Liver (tissue), 9 donors: ENCODE data around the gene TMEM141. TPM values are rescaled to one million over a fixed set of nuclear protein-coding genes. Genes with fewer than 3 reads are reported as not detected.

ENCODE experiments used
- DNase-seq: peaks from one replicate; pipeline ENCODE4 v3.0.0-alpha.2; 2017; ENCODE audit warnings: low spot score
- H3K27ac ChIP-seq, 2 donors: one replicate each; pipeline ENCODE4 v1.7.0; 2013; ENCODE audit warnings: inconsistent platforms in 2 of 2, low read length in 2 of 2, control low read depth in 1 of 2, low read depth in 1 of 2, mild to moderate bottlenecking in 1 of 2
- H3K27me3 ChIP-seq, 4 donors: one replicate each; pipeline versions ENCODE4 v1.6.1 to v1.7.0; 2013; ENCODE audit warnings: low read length in 3 of 4, inconsistent platforms in 1 of 4, mild to moderate bottlenecking in 1 of 4, moderate library complexity in 1 of 4; ENCODE audit not compliant: control insufficient read depth in 4 of 4, insufficient read depth in 4 of 4
- H3K36me3 ChIP-seq, 4 donors: one replicate each; pipeline versions ENCODE4 v1.6.1 to v1.7.0; 2013; ENCODE audit warnings: low read length in 3 of 4, mild to moderate bottlenecking in 3 of 4, low read depth in 1 of 4, moderate library complexity in 1 of 4; ENCODE audit not compliant: control insufficient read depth in 4 of 4, insufficient read depth in 3 of 4
- H3K4me1 ChIP-seq, 4 donors: one replicate each; pipeline versions ENCODE4 v1.6.1 to v1.7.0; 2013; ENCODE audit warnings: low read length in 3 of 4, mild to moderate bottlenecking in 3 of 4, moderate library complexity in 1 of 4; ENCODE audit not compliant: control insufficient read depth in 4 of 4, insufficient read depth in 4 of 4
- H3K4me3 ChIP-seq, 3 donors: one replicate each; pipeline versions ENCODE4 v1.6.1 to v1.7.0; 2013; ENCODE audit warnings: low read length in 3 of 3, control low read depth in 1 of 3, low read depth in 1 of 3, mild to moderate bottlenecking in 1 of 3
- H3K9ac ChIP-seq, 2 donors: one replicate each; pipeline ENCODE4 v1.7.0; 2013; ENCODE audit warnings: low read length in 2 of 2, mild to moderate bottlenecking in 2 of 2, moderate library complexity in 2 of 2, control low read depth in 1 of 2, low read depth in 1 of 2
- H3K9me3 ChIP-seq, 4 donors: one replicate each; pipeline versions ENCODE4 v1.6.1 to v1.7.0; 2013; ENCODE audit warnings: low read length in 3 of 4; ENCODE audit not compliant: control insufficient read depth in 4 of 4
- EGR1 ChIP-seq, 2 donors: IDR thresholded peaks; 2 replicates each; pipeline ENCODE4 v1.6.1; 2016 to 2018; ENCODE audit warnings: antibody characterized with exemption in 2 of 2, low read depth in 2 of 2
- FOXA1 ChIP-seq: IDR thresholded peaks from 2 replicates; pipeline ENCODE4 v1.6.1; 2016; ENCODE audit warnings: antibody characterized with exemption
- FOXA2 ChIP-seq: IDR thresholded peaks from 2 replicates; pipeline ENCODE4 v1.6.1; 2016; ENCODE audit warnings: antibody characterized with exemption
- GABPA ChIP-seq, 2 donors: IDR thresholded peaks in 1 of 2; conservative IDR thresholded peaks in 1 of 2; 2 replicates each; pipeline ENCODE4 v1.6.1; 2016; ENCODE audit warnings: antibody characterized with exemption in 2 of 2, mild to moderate bottlenecking in 1 of 2, moderate library complexity in 1 of 2
- HNF4A ChIP-seq, 2 donors: conservative IDR thresholded peaks; 2 replicates each; pipeline ENCODE4 v1.6.1; 2016; ENCODE audit warnings: antibody characterized with exemption in 2 of 2, mild to moderate bottlenecking in 2 of 2
- HNF4G ChIP-seq: IDR thresholded peaks from 2 replicates; pipeline ENCODE4 v1.6.1; 2016; ENCODE audit warnings: antibody characterized with exemption
- JUND ChIP-seq, 2 donors: IDR thresholded peaks; 2 replicates each; pipeline ENCODE4 v1.6.1; 2016; ENCODE audit warnings: antibody characterized with exemption in 2 of 2
- NR2F2 ChIP-seq: IDR thresholded peaks from 2 replicates; pipeline ENCODE4 v1.6.1; 2016; ENCODE audit warnings: antibody characterized with exemption
- RAD21 ChIP-seq, 2 donors: IDR thresholded peaks; 2 replicates each; pipeline ENCODE4 v1.6.1; 2016; ENCODE audit warnings: antibody characterized with exemption in 2 of 2, mild to moderate bottlenecking in 2 of 2
- RXRA ChIP-seq, 2 donors: IDR thresholded peaks; 2 replicates each; pipeline ENCODE4 v1.6.1; 2017 to 2018; ENCODE audit warnings: antibody characterized with exemption in 2 of 2, mild to moderate bottlenecking in 1 of 2
- SP1 ChIP-seq: IDR thresholded peaks from 2 replicates; pipeline ENCODE4 v1.6.1; 2018; ENCODE audit warnings: antibody characterized with exemption, mild to moderate bottlenecking
- TAF1 ChIP-seq: conservative IDR thresholded peaks from 2 replicates; pipeline ENCODE4 v1.6.1; 2016; ENCODE audit warnings: antibody characterized with exemption, mild to moderate bottlenecking
- YY1 ChIP-seq: IDR thresholded peaks from 2 replicates; pipeline ENCODE4 v1.6.1; 2016; ENCODE audit warnings: antibody characterized with exemption, mild to moderate bottlenecking
- WGBS: extraction: QIAGEN DNeasy Blood & Tissue Kit; methylation state at CpG from one replicate; pipeline ENCODE4 v1.1.7; 2013; 5-methylcytosine and 5-hydroxymethylcytosine counted together
- polyA plus RNA-seq, 2 donors: library from polyadenylated mRNA; stranded (reverse) in 1 of 2; unstranded in 1 of 2; fragments of 200-250 nt in 1 of 2; fragments of >200 nt in 1 of 2; fragmentation: Nextera tagmentation in 1 of 2; extraction: Ambion mirVana in 1 of 2; gene quantifications; one replicate each; pipeline versions ENCODE4 v1.2.1 to v1.2.3, GENCODE V29; 2013 to 2015
- total RNA-seq, 2 donors: library from RNA; depleted of rRNA; stranded (reverse); fragments of >200 nt; gene quantifications; one replicate each; pipeline ENCODE4 v1.2.3, GENCODE V29; 2014
- TF ChIP-seq, protein P1 (sequence below): IDR thresholded peaks from 2 replicates; pipeline ENCODE4 v1.6.1; 2016; ENCODE audit warnings: antibody characterized with exemption
- TF ChIP-seq, protein P2 (sequence below): IDR thresholded peaks from 2 replicates; pipeline ENCODE4 v1.6.1; 2016; ENCODE audit warnings: antibody characterized with exemption, mild to moderate bottlenecking
- TF ChIP-seq, protein P3 (sequence below): fragments of 150-350 bp; IDR thresholded peaks from 2 replicates; pipeline ENCODE4 v1.5.1; 2017; ENCODE audit warnings: improper control_type of control experiment, low read depth, low read length; ENCODE audit not compliant: missing input control
- TF ChIP-seq, protein P4 (sequence below): IDR thresholded peaks from 2 replicates; pipeline ENCODE4 v1.6.1; 2016; ENCODE audit warnings: antibody characterized with exemption
- TF ChIP-seq, protein P5 (sequence below): IDR thresholded peaks from 2 replicates; pipeline ENCODE4 v1.6.1; 2016; ENCODE audit warnings: antibody characterized with exemption
- donor health status: healthy.
- donor health status: healthy.
- donor health status: healthy.
- donor health status: healthy.
- donor health status: healthy.

TMEM141 gene
- total and polyA plus RNA-seq, 4 donors = 32.2 to 74.7 (median 66.2) TPM

DNA sequence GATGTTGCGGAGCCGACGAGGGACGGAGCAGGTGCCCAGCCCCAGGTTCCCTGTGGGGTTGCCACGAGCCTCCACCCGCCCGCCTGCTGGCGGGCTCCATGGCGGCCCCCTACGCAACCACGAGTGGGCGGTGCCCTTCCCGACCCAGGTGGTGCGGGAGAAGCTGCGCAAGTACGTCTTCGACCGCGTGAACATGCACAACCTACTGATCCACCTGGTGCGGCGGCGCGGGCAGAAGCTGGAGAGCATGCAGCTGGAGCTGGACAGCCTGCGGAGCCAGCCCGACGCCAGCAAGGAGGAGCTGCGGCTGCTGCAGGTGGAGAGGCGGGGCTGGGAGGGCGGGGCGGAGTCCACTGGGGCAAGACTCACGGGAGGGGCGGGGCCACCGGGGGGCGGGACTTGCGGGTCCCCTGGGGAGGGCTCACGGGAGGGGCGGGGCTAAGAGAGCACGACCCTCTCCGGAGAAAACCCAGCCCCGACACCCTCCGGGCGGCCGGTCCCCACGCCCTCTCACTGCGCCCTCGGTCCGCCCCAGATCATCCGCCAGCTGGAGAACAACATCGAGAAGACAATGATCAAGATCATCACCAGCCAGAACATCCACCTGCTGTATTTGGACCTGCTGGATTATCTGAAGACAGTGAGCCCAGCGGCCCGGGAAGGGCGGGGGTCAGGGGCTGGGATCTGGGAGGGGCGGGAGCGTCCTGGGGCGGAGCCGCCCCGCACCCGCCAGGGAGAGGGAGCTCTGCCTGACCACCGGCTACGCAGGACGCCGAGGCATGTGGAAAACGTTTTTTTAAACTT, 8.9 kb downstream of the TMEM141 start:
- Histone ChIP-seq H3K4me1 (peaks cover 13 to 27% (median 24%) of the 10 kb centered on the region in 4 donors), H3K27ac (peak overlapping the region in 1 of 2 donors; percentile 54), H3K9ac (peak overlapping the region in 1 of 2 donors; percentile 25)

More for the DNA sequence above, 8.9 kb downstream of the TMEM141 start:
- Histone ChIP-seq H3K9me3 (no peaks in the 10 kb centered on the region), H3K27me3 (no peaks in the 10 kb centered on the region), H3K36me3 (no peaks in the 10 kb centered on the region), H3K4me3 (peak overlapping the region in 2 of 3 donors; percentile 31 to 46)
- peak; percentile 96 for DNase-seq
- TF ChIP-seq TAF1 (no peak), RXRA (IDR thresholded peaks at IDR 0.05) (no peak), SP1 (peak; percentile 11), EGR1 (IDR thresholded peaks at IDR 0.05; ENCODE audit: low read depth in 2 of 2) (no peak), RAD21 (IDR thresholded peaks at IDR 0.05) (no peak), FOXA2 (no peak), HNF4G (no peak), GABPA (IDR thresholded peaks at IDR 0.05 in 1 of 2, conservative IDR thresholded peaks at IDR 0.05 in 1 of 2) (no peak), HNF4A (conservative IDR thresholded peaks at IDR 0.05) (peak; percentile 27 to 36), YY1 (peak; percentile 39), NR2F2 (no peak), JUND (IDR thresholded peaks at IDR 0.05) (no peak), FOXA1 (no peak)
- TF ChIP-seq, protein P1, sequence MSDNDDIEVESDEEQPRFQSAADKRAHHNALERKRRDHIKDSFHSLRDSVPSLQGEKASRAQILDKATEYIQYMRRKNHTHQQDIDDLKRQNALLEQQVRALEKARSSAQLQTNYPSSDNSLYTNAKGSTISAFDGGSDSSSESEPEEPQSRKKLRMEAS = no peak
- TF ChIP-seq, protein P2, sequence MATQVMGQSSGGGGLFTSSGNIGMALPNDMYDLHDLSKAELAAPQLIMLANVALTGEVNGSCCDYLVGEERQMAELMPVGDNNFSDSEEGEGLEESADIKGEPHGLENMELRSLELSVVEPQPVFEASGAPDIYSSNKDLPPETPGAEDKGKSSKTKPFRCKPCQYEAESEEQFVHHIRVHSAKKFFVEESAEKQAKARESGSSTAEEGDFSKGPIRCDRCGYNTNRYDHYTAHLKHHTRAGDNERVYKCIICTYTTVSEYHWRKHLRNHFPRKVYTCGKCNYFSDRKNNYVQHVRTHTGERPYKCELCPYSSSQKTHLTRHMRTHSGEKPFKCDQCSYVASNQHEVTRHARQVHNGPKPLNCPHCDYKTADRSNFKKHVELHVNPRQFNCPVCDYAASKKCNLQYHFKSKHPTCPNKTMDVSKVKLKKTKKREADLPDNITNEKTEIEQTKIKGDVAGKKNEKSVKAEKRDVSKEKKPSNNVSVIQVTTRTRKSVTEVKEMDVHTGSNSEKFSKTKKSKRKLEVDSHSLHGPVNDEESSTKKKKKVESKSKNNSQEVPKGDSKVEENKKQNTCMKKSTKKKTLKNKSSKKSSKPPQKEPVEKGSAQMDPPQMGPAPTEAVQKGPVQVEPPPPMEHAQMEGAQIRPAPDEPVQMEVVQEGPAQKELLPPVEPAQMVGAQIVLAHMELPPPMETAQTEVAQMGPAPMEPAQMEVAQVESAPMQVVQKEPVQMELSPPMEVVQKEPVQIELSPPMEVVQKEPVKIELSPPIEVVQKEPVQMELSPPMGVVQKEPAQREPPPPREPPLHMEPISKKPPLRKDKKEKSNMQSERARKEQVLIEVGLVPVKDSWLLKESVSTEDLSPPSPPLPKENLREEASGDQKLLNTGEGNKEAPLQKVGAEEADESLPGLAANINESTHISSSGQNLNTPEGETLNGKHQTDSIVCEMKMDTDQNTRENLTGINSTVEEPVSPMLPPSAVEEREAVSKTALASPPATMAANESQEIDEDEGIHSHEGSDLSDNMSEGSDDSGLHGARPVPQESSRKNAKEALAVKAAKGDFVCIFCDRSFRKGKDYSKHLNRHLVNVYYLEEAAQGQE = peak; percentile 76
- TF ChIP-seq, protein P3, sequence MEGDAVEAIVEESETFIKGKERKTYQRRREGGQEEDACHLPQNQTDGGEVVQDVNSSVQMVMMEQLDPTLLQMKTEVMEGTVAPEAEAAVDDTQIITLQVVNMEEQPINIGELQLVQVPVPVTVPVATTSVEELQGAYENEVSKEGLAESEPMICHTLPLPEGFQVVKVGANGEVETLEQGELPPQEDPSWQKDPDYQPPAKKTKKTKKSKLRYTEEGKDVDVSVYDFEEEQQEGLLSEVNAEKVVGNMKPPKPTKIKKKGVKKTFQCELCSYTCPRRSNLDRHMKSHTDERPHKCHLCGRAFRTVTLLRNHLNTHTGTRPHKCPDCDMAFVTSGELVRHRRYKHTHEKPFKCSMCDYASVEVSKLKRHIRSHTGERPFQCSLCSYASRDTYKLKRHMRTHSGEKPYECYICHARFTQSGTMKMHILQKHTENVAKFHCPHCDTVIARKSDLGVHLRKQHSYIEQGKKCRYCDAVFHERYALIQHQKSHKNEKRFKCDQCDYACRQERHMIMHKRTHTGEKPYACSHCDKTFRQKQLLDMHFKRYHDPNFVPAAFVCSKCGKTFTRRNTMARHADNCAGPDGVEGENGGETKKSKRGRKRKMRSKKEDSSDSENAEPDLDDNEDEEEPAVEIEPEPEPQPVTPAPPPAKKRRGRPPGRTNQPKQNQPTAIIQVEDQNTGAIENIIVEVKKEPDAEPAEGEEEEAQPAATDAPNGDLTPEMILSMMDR = no peak
- TF ChIP-seq, protein P4, sequence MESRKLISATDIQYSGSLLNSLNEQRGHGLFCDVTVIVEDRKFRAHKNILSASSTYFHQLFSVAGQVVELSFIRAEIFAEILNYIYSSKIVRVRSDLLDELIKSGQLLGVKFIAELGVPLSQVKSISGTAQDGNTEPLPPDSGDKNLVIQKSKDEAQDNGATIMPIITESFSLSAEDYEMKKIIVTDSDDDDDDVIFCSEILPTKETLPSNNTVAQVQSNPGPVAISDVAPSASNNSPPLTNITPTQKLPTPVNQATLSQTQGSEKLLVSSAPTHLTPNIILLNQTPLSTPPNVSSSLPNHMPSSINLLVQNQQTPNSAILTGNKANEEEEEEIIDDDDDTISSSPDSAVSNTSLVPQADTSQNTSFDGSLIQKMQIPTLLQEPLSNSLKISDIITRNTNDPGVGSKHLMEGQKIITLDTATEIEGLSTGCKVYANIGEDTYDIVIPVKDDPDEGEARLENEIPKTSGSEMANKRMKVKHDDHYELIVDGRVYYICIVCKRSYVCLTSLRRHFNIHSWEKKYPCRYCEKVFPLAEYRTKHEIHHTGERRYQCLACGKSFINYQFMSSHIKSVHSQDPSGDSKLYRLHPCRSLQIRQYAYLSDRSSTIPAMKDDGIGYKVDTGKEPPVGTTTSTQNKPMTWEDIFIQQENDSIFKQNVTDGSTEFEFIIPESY = no peak
- TF ChIP-seq, protein P5, sequence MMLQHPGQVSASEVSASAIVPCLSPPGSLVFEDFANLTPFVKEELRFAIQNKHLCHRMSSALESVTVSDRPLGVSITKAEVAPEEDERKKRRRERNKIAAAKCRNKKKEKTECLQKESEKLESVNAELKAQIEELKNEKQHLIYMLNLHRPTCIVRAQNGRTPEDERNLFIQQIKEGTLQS = no peak
- 1% methylated on average over 63 of the region's 63 CpGs for WGBS
